Endothelial cell of umbilical vein (primary cell): Measurements from ENCODE around the gene EXOC6B. TPM values are rescaled to one million over a fixed set of nuclear protein-coding genes. Genes with fewer than 3 reads are reported as not detected.

Experiments used
- BruUV-seq: library from RNA; stranded (reverse); fragments of 400-500 nt; replicated peaks from 2 replicates; lab custom pipeline; 2021; lab: Mats Ljungman, UMichigan
- CTCF ChIA-PET: fragments of 300-600, 350-600 bp; sonication (Branson Sonifier 250); formaldehyde crosslinking; loops from one replicate; lab custom pipeline; 2021; ENCODE audit warnings: antibody characterized with exemption, inconsistent platforms; lab: Charles Lee
- POLR2A ChIA-PET: fragments of 300-600, 350-600 bp; sonication (Branson Sonifier 250); formaldehyde crosslinking; loops from one replicate; lab custom pipeline; 2021; ENCODE audit warnings: antibody characterized with exemption, inconsistent platforms; lab: Charles Lee
- DNase-seq: peaks from one replicate; pipeline ENCODE4 v3.0.0-alpha.2; 2011; ENCODE audit warnings: low read depth, low spot score
- FAIRE-seq: peaks from 2 replicates; lab custom pipeline; 2011; peaks lifted over from hg19 to GRCh38; lab: Jason Lieb, UNC
- H2AFZ ChIP-seq: 2 replicates; pipeline ENCODE4 v1.6.0; 2012; ENCODE audit warnings: low read depth, low read length, control low read depth, inconsistent platforms
- H3K27ac ChIP-seq: 2 replicates; pipeline ENCODE4 v1.5.1; 2011; ENCODE audit warnings: low read depth, mild to moderate bottlenecking, control low read depth, low read length, moderate library complexity; ENCODE audit not compliant: insufficient read depth
- H3K27me3 ChIP-seq, 2 experiments: 2 replicates each; pipeline versions ENCODE4 v1.6.0 to v1.6.1; 2011; ENCODE audit warnings: low read length in 2 of 2, mixed read lengths in 1 of 2; ENCODE audit not compliant: control insufficient read depth in 2 of 2, insufficient read depth in 2 of 2
- H3K36me3 ChIP-seq, 2 experiments: 2 replicates in 1 of 2; 3 replicates in 1 of 2; pipeline ENCODE4 v1.5.1; 2011; ENCODE audit warnings: low read length in 2 of 2, mild to moderate bottlenecking in 1 of 2, moderate library complexity in 1 of 2; ENCODE audit not compliant: control insufficient read depth in 2 of 2, insufficient read depth in 2 of 2; ENCODE audit errors: extremely low read depth in 1 of 2
- H3K4me1 ChIP-seq: 3 replicates; pipeline ENCODE4 v1.5.1; 2011; ENCODE audit warnings: mild to moderate bottlenecking, low read length; ENCODE audit not compliant: control insufficient read depth, insufficient read depth; ENCODE audit errors: extremely low read depth
- H3K4me2 ChIP-seq: 2 replicates; pipeline ENCODE4 v1.6.1; 2011; ENCODE audit warnings: low read length, control low read depth, mixed read lengths; ENCODE audit not compliant: insufficient read depth
- H3K4me3 ChIP-seq, 3 experiments: fragments of 200-600 bp in 1 of 3; sonication (generic), shearing (Covaris generic) in 1 of 3; replicated peaks in 1 of 3; 2 replicates each; pipeline ENCODE4 v1.5.1; 2011 to 2016; ENCODE audit warnings: control low read depth in 3 of 3, low read length in 3 of 3, mild to moderate bottlenecking in 2 of 3, inconsistent platforms in 1 of 3, low read depth in 1 of 3, moderate library complexity in 1 of 3; ENCODE audit not compliant: insufficient read depth in 1 of 3
- H3K79me2 ChIP-seq: 2 replicates; pipeline ENCODE4 v1.6.0; 2012; ENCODE audit warnings: low read length, inconsistent platforms; ENCODE audit not compliant: control insufficient read depth, insufficient read depth
- H3K9ac ChIP-seq: replicated peaks from 2 replicates; pipeline ENCODE3; 2011; ENCODE audit warnings: low read length, control low read depth; ENCODE audit not compliant: insufficient read depth; ENCODE audit errors: extremely low read depth
- H3K9me1 ChIP-seq: replicated peaks from 3 replicates; pipeline ENCODE4 v1.6.0; 2011; ENCODE audit warnings: mild to moderate bottlenecking, low read length; ENCODE audit not compliant: control insufficient read depth, insufficient read depth; ENCODE audit errors: extremely low read depth
- H3K9me3 ChIP-seq: replicated peaks from 2 replicates; pipeline ENCODE4 v1.5.1; 2012; ENCODE audit warnings: low read length, inconsistent platforms; ENCODE audit not compliant: control insufficient read depth, insufficient read depth
- H4K20me1 ChIP-seq: replicated peaks from 2 replicates; pipeline ENCODE3; 2011; ENCODE audit warnings: mild to moderate bottlenecking, low read length; ENCODE audit not compliant: control insufficient read depth, insufficient read depth; ENCODE audit errors: extremely low read depth
- FOS ChIP-seq: IDR thresholded peaks from 2 replicates; pipeline ENCODE4 v1.6.1; 2011; ENCODE audit warnings: mild to moderate bottlenecking, low read length, moderate library complexity, borderline replicate concordance; ENCODE audit not compliant: insufficient read depth
- GATA2 ChIP-seq: IDR thresholded peaks from 2 replicates; pipeline ENCODE4 v1.7.0; 2011; ENCODE audit warnings: low read depth, mild to moderate bottlenecking, moderate library complexity, mixed read lengths, low read length; ENCODE audit not compliant: insufficient read length, insufficient read depth
- POLR2A ChIP-seq: IDR thresholded peaks from 2 replicates; pipeline ENCODE4 v1.6.1; 2012; ENCODE audit warnings: low read depth, mild to moderate bottlenecking, control low read depth, low read length
- POLR2AphosphoS5 ChIP-seq: IDR thresholded peaks from 2 replicates; pipeline ENCODE4 v1.6.1; 2012; ENCODE audit warnings: low read depth, mild to moderate bottlenecking, control low read depth, low read length, moderate library complexity; ENCODE audit not compliant: insufficient read depth
- dilution Hi-C: fragments of 300-500 bp; cut with MboI; formaldehyde crosslinking; loops from one replicate; pipeline ENCODE4 v1.15.0; 2019; ENCODE audit warnings: low sequenced_read_pairs; ENCODE audit not compliant: extremely low pct_ligation_motif_present
- intact Hi-C: fragments of 100-400 bp; cut with micrococcal nuclease; formaldehyde crosslinking; loops from one replicate; pipeline ENCODE4 v1.10.0; 2022
- polyA plus RNA-seq, 4 experiments: library from polyadenylated mRNA; depleted of rRNA in 3 of 4; stranded (reverse) in 3 of 4; unstranded in 1 of 4; fragments of >200 nt; gene quantifications; 2 replicates each; pipeline versions ENCODE4 v1.2.1 to v1.2.3, GENCODE V29; 2011 to 2012; ENCODE audit warnings: missing spikeins in 1 of 4
- total RNA-seq: library from RNA; stranded (reverse); gene quantifications from 2 replicates; pipeline ENCODE4 v1.2.3, GENCODE V29; 2021

EXOC6B gene
- total and polyA plus RNA-seq, 2 donors (not counting 3 experiments of a cell fraction or from before 2014, with no cell fraction given), result 10.8 to 34.8 TPM

DNA sequence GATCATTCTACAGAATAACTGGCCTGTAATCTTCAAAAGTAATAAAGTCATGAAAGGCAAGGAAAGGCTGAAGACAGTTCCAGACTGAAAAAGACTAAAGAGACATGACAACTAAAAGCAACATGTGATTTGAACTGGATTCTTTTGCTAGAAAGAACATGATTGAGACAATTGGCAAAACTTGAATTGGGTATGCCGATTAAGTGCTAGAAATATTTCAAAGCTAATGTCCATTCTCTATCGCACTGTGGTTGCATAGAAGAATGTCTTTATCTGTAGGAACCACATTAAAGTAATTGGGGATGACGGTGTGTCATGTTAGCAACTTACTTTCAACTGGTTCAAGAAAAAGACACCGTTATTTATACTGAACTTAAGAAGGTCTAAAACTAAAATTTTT is 98.5 kb downstream of the EXOC6B start:
- Histone ChIP-seq H3K9me1 (no peaks in the 10 kb centered on the region), H3K9ac (no peak overlapping the region), H3K36me3 (no peaks in the 10 kb centered on the region), H3K79me2 (no peaks in the 10 kb centered on the region), H3K4me1 (no peaks in the 10 kb centered on the region), H2AFZ (no peak overlapping the region), H3K27ac (no peak overlapping the region), H3K27me3 (no peaks in the 10 kb centered on the region), H3K4me2 (no peak overlapping the region), H4K20me1 (no peaks in the 10 kb centered on the region), H3K9me3 (no peaks in the 10 kb centered on the region), H3K4me3 (no peak overlapping the region)
- ChIA-PET CTCF (no interaction called here), POLR2A (no interaction called here)
- intact Hi-C loops, result no loop called here
- dilution Hi-C loops, result no loop called here
- no peak for FAIRE-seq
- BruUV-seq, result no TSS peak
- no peak for TF ChIP-seq FOS
- TF ChIP-seq POLR2A, result no peak
- TF ChIP-seq POLR2AphosphoS5, result no peak
- no peak for DNase-seq

GRCh38 chr2:72723769-72724370 is 102.0 kb downstream of the EXOC6B start:
- ChIA-PET CTCF (interaction anchor here (1.0 kb wide), 1 partner anchor 22 kb away, joined by 4 read pairs; no protein-coding TSS in a partner anchor), POLR2A (no interaction called here)
- no peak overlapping the region for H3K9ac ChIP-seq
- no peaks in the 10 kb centered on the region for H3K36me3 ChIP-seq
- no peak for TF ChIP-seq GATA2
- no peaks in the 10 kb centered on the region for H3K9me1 ChIP-seq
- peaks cover 17% of the 10 kb centered on the region for H3K4me1 ChIP-seq
- H4K20me1 ChIP-seq, result no peaks in the 10 kb centered on the region
- H3K4me2 ChIP-seq, result no peak overlapping the region
- no peak for DNase-seq
- H3K9me3 ChIP-seq, result no peaks in the 10 kb centered on the region
- no TSS peak for BruUV-seq
- H3K27me3 ChIP-seq, result no peaks in the 10 kb centered on the region
- intact Hi-C loops, result no loop called here
- no peak for FAIRE-seq
- no peak overlapping the region for H3K4me3 ChIP-seq
- dilution Hi-C loops, result no loop called here
- no peak overlapping the region for H3K27ac ChIP-seq
- no peak overlapping the region for H2AFZ ChIP-seq
- no peaks in the 10 kb centered on the region for H3K79me2 ChIP-seq
